Activated T-cell treated with anti-CD3 and anti-CD28 coated beads, Interleukin-2, amount 50 U/mL, for 4 hours (primary cell): ENCODE data around the gene AVPR1B. TPM values are rescaled to one million over a fixed set of nuclear protein-coding genes. Genes with fewer than 3 reads are reported as not detected.

Source experiments
- ATAC-seq, 2 donors: fragments of 200-7000 bp; cut with Tn5 transposase; one replicate each; pipeline ENCODE4 v1.10.0; 2021
- DNase-seq: peaks from one replicate; pipeline ENCODE4 v3.0.0-alpha.2; 2020
- H3K27me3 Mint-ChIP-seq: one replicate; pipeline ENCODE4 v1.8.0; 2021; ENCODE audit warnings: low read depth, mixed read lengths
- H3K36me3 Mint-ChIP-seq: one replicate; pipeline ENCODE4 v1.8.0; 2022; ENCODE audit warnings: mixed read lengths; ENCODE audit not compliant: insufficient read depth
- H3K4me1 Mint-ChIP-seq: one replicate; pipeline ENCODE4 v1.8.0; 2021; ENCODE audit warnings: low read depth, mixed read lengths
- H3K4me3 Mint-ChIP-seq: one replicate; pipeline ENCODE4 v1.8.0; 2021; ENCODE audit warnings: mild to moderate bottlenecking, moderate library complexity, mixed read lengths
- H3K9me3 Mint-ChIP-seq: one replicate; pipeline ENCODE4 v1.8.0; 2021; ENCODE audit warnings: mixed read lengths
- total RNA-seq, 3 donors: library from RNA; stranded (reverse); gene quantifications; one replicate each; pipeline ENCODE4 v1.2.1, GENCODE V29; 2021

The AVPR1B gene
- not detected for total RNA-seq

GRCh38 chr1:206117151-206117948 is at the start of gene AVPR1B:
Gene AVPR1B (minus strand): TSS chr1:206117388. CDS start chr1:206116890, 498 bp downstream.
- ATAC-seq (peak; percentile 62 to 83), DNase-seq (no peak)
- H3K4me3 Mint-ChIP-seq, result peak within 1 kb of the TSS; percentile 31
- H3K36me3 Mint-ChIP-seq, result peaks cover 4% of the 10 kb centered on the region
- H3K27me3 Mint-ChIP-seq, result peaks cover 48% of the 10 kb centered on the region
- H3K9me3 Mint-ChIP-seq, result peaks cover 22% of the 10 kb centered on the region
- peaks cover 11% of the 10 kb centered on the region for H3K4me1 Mint-ChIP-seq

GRCh38 chr1:206145771-206146290 is 28.6 kb upstream of the AVPR1B start:
- no peak for DNase-seq
- no peaks in the 10 kb centered on the region for H3K36me3 Mint-ChIP-seq
- no peak overlapping the region for H3K4me3 Mint-ChIP-seq
- H3K9me3 Mint-ChIP-seq, result no peaks in the 10 kb centered on the region
- peaks cover 2% of the 10 kb centered on the region for H3K4me1 Mint-ChIP-seq
- no peak for ATAC-seq
- peaks cover 13% of the 10 kb centered on the region for H3K27me3 Mint-ChIP-seq

- Mint-ChIP-seq H3K4me3 (no peak overlapping the region), H3K4me1 (peaks cover 2% of the 10 kb centered on the region), H3K9me3 (no peaks in the 10 kb centered on the region), H3K27me3 (peaks cover 24% of the 10 kb centered on the region), H3K36me3 (no peaks in the 10 kb centered on the region)
- DNase-seq (no peak), ATAC-seq (no peak)
These were observed 27.4 kb upstream of the AVPR1B start for GRCh38 chr1:206144605-206145004.

- ATAC-seq (no peak), DNase-seq (no peak)
- peaks cover 2% of the 10 kb centered on the region for H3K4me1 Mint-ChIP-seq
- H3K4me3 Mint-ChIP-seq, result no peak overlapping the region
- no peaks in the 10 kb centered on the region for H3K36me3 Mint-ChIP-seq
- H3K27me3 Mint-ChIP-seq, result peaks cover 29% of the 10 kb centered on the region
- H3K9me3 Mint-ChIP-seq, result no peaks in the 10 kb centered on the region
These were observed 26.5 kb upstream of the AVPR1B start for GRCh38 chr1:206143537-206144172.

GRCh38 chr1:206142770-206143169 is 25.6 kb upstream of the AVPR1B start:
- ATAC-seq (no peak), DNase-seq (no peak)
- H3K9me3 Mint-ChIP-seq, result no peaks in the 10 kb centered on the region
- H3K4me3 Mint-ChIP-seq, result no peak overlapping the region
- H3K4me1 Mint-ChIP-seq, result peaks cover 2% of the 10 kb centered on the region
- no peaks in the 10 kb centered on the region for H3K36me3 Mint-ChIP-seq
- peaks cover 31% of the 10 kb centered on the region for H3K27me3 Mint-ChIP-seq

- no peak for DNase-seq
- H3K36me3 Mint-ChIP-seq, result no peaks in the 10 kb centered on the region
- peaks cover 2% of the 10 kb centered on the region for H3K4me1 Mint-ChIP-seq
- H3K27me3 Mint-ChIP-seq, result peaks cover 36% of the 10 kb centered on the region
- no peak for ATAC-seq
- no peaks in the 10 kb centered on the region for H3K9me3 Mint-ChIP-seq
- H3K4me3 Mint-ChIP-seq, result no peak overlapping the region
These were observed 24.8 kb upstream of the AVPR1B start for GRCh38 chr1:206142011-206142410.

GRCh38 chr1:206136241-206136640 is 19.1 kb upstream of the AVPR1B start:
- no peaks in the 10 kb centered on the region for H3K9me3 Mint-ChIP-seq
- ATAC-seq (no peak), DNase-seq (no peak)
- H3K27me3 Mint-ChIP-seq, result peaks cover 29% of the 10 kb centered on the region
- no peak overlapping the region for H3K4me3 Mint-ChIP-seq
- H3K36me3 Mint-ChIP-seq, result no peaks in the 10 kb centered on the region
- no peaks in the 10 kb centered on the region for H3K4me1 Mint-ChIP-seq

- no peaks in the 10 kb centered on the region for H3K36me3 Mint-ChIP-seq
- no peak overlapping the region for H3K4me3 Mint-ChIP-seq
These were observed 18.1 kb upstream of the AVPR1B start for GRCh38 chr1:206135248-206135647.

GRCh38 chr1:206133751-206134415 is 16.7 kb upstream of the AVPR1B start:
- no peak overlapping the region for H3K4me3 Mint-ChIP-seq
- no peaks in the 10 kb centered on the region for H3K9me3 Mint-ChIP-seq
- ATAC-seq (no peak), DNase-seq (no peak)
- no peaks in the 10 kb centered on the region for H3K4me1 Mint-ChIP-seq
- H3K27me3 Mint-ChIP-seq, result peaks cover 14% of the 10 kb centered on the region
- no peaks in the 10 kb centered on the region for H3K36me3 Mint-ChIP-seq

More at GRCh38 chr1:206135248-206135647, 18.1 kb upstream of the AVPR1B start:
- Mint-ChIP-seq H3K4me1 (no peaks in the 10 kb centered on the region), H3K9me3 (no peaks in the 10 kb centered on the region), H3K27me3 (peaks cover 24% of the 10 kb centered on the region)
- DNase-seq, result no peak
- ATAC-seq, result no peak

GRCh38 chr1:206131037-206131436 is 13.8 kb upstream of the AVPR1B start:
- Mint-ChIP-seq H3K4me3 (no peak overlapping the region), H3K27me3 (peaks cover 25% of the 10 kb centered on the region), H3K4me1 (no peaks in the 10 kb centered on the region), H3K9me3 (no peaks in the 10 kb centered on the region), H3K36me3 (no peaks in the 10 kb centered on the region)
- no peak for ATAC-seq
- no peak for DNase-seq

- Mint-ChIP-seq H3K9me3 (no peaks in the 10 kb centered on the region), H3K4me1 (no peaks in the 10 kb centered on the region), H3K36me3 (no peaks in the 10 kb centered on the region), H3K27me3 (peaks cover 36% of the 10 kb centered on the region), H3K4me3 (no peak overlapping the region)
- ATAC-seq (no peak), DNase-seq (no peak)
These were observed 11.0 kb upstream of the AVPR1B start for GRCh38 chr1:206128196-206128595.

- DNase-seq (no peak), ATAC-seq (no peak)
- H3K4me1 Mint-ChIP-seq, result no peaks in the 10 kb centered on the region
- peaks cover under 1% of the 10 kb centered on the region for H3K9me3 Mint-ChIP-seq
- H3K4me3 Mint-ChIP-seq, result no peak overlapping the region
- peaks cover 36% of the 10 kb centered on the region for H3K27me3 Mint-ChIP-seq
- no peaks in the 10 kb centered on the region for H3K36me3 Mint-ChIP-seq
These were observed 10.1 kb upstream of the AVPR1B start for GRCh38 chr1:206127336-206127735.

GRCh38 chr1:206125346-206125745 is 8.2 kb upstream of the AVPR1B start:
- H3K4me1 Mint-ChIP-seq, result no peaks in the 10 kb centered on the region
- no peak overlapping the region for H3K4me3 Mint-ChIP-seq
- ATAC-seq (no peak), DNase-seq (no peak)
- peaks cover under 1% of the 10 kb centered on the region for H3K36me3 Mint-ChIP-seq
- H3K9me3 Mint-ChIP-seq, result peaks cover 18% of the 10 kb centered on the region
- H3K27me3 Mint-ChIP-seq, result peaks cover 40% of the 10 kb centered on the region

GRCh38 chr1:206122686-206123085 is 5.5 kb upstream of the AVPR1B start:
- ATAC-seq (no peak), DNase-seq (no peak)
- Mint-ChIP-seq H3K4me3 (no peak overlapping the region), H3K9me3 (peaks cover 23% of the 10 kb centered on the region), H3K4me1 (peaks cover 4% of the 10 kb centered on the region), H3K36me3 (peaks cover 4% of the 10 kb centered on the region), H3K27me3 (peaks cover 46% of the 10 kb centered on the region)
